Left ventricle myocardium inferior (tissue), 1 donor: Measurements from ENCODE around the gene MMP12. TPM values are rescaled to one million over a fixed set of nuclear protein-coding genes. Genes with fewer than 3 reads are reported as not detected.

Experiments used
- DNase-seq: peaks from one replicate; pipeline ENCODE4 v3.0.0-alpha.2; 2020
- H3K27ac ChIP-seq: fragments of 200-600 bp; replicated peaks from 2 replicates; pipeline ENCODE4 v1.8.0; 2021
- H3K27me3 ChIP-seq: fragments of 200-600 bp; 2 replicates; pipeline ENCODE4 v1.8.0; 2021; ENCODE audit warnings: low read depth
- H3K36me3 ChIP-seq: fragments of 200-600 bp; 2 replicates; pipeline ENCODE4 v1.8.0; 2021
- H3K4me1 ChIP-seq: fragments of 200-600 bp; 2 replicates; pipeline ENCODE4 v1.8.0; 2021
- H3K4me3 ChIP-seq: fragments of 200-600 bp; 2 replicates; pipeline ENCODE4 v1.8.0; 2021; ENCODE audit warnings: mild to moderate bottlenecking, moderate library complexity
- H3K9me3 ChIP-seq: fragments of 200-600 bp; replicated peaks from 2 replicates; pipeline ENCODE4 v1.8.0; 2021
- intact Hi-C: fragments of 100-400 bp; cut with micrococcal nuclease; formaldehyde crosslinking; loops from one replicate; pipeline ENCODE4 v1.11.0; 2022
- total RNA-seq: library from RNA; stranded (reverse); fragmentation: NEBNext Ultra II Directional; extraction: Animal tissue kit (Norgen Biotek cat#: 25700); gene quantifications from one replicate; pipeline ENCODE4 v1.2.1, GENCODE V29; 2021
- TF ChIP-seq, protein P1 (sequence below): fragments of 200-600 bp; IDR thresholded peaks from 2 replicates; pipeline ENCODE4 v1.8.0; 2021; ENCODE audit warnings: antibody characterized with exemption, mild to moderate bottlenecking, borderline replicate concordance
- donor health status: DM: no; HTN: yes; CAD: no; lungs with severe emphysema.

MMP12 gene
- total RNA-seq, 1 donor from 2014 or later: not detected

DNA sequence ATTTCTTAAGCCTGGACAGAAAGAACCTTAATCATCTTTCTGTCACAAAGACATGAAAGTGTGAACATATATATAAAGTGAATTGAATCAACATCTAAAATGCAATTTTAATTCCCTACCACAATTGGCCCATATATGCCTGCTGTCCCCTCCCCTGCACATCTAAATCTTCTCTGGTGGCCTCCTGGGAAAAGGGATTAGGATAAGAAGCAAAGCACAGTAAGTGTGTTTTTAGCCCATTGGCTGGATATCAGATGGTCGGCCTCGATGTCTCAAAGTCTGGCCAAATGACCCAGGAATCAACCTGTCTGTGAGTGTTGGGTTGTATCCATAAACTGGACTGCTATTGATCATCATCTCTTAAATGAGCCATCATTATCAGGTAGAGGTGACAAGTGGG, 37.1 kb downstream of the MMP12 start:
- Histone ChIP-seq H3K4me1 (no peaks in the 10 kb centered on the region), H3K9me3 (no peaks in the 10 kb centered on the region), H3K4me3 (no peak overlapping the region), H3K27ac (no peak overlapping the region), H3K36me3 (no peaks in the 10 kb centered on the region), H3K27me3 (no peaks in the 10 kb centered on the region)
- intact Hi-C loops: no loop called here
- TF ChIP-seq, protein P1, sequence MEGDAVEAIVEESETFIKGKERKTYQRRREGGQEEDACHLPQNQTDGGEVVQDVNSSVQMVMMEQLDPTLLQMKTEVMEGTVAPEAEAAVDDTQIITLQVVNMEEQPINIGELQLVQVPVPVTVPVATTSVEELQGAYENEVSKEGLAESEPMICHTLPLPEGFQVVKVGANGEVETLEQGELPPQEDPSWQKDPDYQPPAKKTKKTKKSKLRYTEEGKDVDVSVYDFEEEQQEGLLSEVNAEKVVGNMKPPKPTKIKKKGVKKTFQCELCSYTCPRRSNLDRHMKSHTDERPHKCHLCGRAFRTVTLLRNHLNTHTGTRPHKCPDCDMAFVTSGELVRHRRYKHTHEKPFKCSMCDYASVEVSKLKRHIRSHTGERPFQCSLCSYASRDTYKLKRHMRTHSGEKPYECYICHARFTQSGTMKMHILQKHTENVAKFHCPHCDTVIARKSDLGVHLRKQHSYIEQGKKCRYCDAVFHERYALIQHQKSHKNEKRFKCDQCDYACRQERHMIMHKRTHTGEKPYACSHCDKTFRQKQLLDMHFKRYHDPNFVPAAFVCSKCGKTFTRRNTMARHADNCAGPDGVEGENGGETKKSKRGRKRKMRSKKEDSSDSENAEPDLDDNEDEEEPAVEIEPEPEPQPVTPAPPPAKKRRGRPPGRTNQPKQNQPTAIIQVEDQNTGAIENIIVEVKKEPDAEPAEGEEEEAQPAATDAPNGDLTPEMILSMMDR: no peak
- no peak for DNase-seq

DNA sequence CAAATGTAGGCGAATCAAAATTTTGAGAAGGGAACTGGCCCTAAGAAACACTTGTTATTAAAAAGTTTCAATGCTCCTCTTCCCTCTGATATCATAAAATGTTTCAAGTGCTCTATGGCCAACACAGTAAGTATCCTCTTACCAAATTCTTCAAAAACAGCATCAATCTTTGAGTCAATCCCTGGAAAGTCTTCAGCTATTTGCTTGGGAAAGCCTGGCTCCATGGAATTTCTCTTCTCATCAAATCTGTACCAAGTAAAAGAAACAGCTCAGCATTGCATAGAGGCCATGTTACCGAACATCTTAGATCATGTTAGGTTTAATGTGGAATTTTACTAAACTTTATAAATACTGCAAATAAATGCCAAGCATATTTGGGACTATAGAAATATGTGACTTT, 37.6 kb downstream of the MMP12 start:
- no peaks in the 10 kb centered on the region for H3K4me1 ChIP-seq
- H3K4me3 ChIP-seq: no peak overlapping the region
- H3K36me3 ChIP-seq: no peaks in the 10 kb centered on the region
- intact Hi-C loops: no loop called here
- TF ChIP-seq, protein P1: no peak
- H3K27ac ChIP-seq: no peak overlapping the region
- DNase-seq: no peak
- no peaks in the 10 kb centered on the region for H3K9me3 ChIP-seq
- H3K27me3 ChIP-seq: no peaks in the 10 kb centered on the region

DNA sequence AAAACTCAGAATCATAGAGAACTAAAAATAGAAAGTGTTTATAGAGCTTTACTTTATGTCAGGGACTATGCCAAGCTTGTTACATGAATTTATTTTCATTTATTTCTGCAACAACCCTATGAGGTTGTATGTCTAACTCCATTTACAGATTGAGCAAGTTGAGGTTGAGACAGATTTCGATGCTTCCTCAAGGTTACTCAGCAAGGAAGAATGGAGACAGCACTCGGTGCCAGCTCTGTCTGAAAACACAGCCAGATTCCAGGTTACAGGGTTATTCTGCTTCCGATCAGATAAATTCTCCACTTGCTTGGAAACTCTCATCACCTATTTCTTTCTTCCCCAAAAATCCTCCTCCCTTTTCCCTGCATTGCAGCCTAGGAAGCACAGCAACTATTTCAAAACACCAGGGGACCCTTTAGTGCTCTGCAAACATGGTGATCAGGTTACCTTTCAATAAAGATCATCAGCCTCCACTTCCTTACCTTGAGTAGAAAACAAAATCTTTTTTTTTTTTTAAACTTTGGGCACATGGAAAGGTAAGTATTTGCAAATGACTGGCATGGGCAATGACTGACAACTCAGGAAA, 38.4 kb downstream of the MMP12 start:
- Histone ChIP-seq H3K27ac (no peak overlapping the region), H3K4me1 (no peaks in the 10 kb centered on the region), H3K27me3 (peaks cover 6% of the 10 kb centered on the region), H3K36me3 (no peaks in the 10 kb centered on the region), H3K9me3 (no peaks in the 10 kb centered on the region), H3K4me3 (no peak overlapping the region)
- DNase-seq: no peak
- intact Hi-C loops: no loop called here
- TF ChIP-seq, protein P1: no peak

DNA sequence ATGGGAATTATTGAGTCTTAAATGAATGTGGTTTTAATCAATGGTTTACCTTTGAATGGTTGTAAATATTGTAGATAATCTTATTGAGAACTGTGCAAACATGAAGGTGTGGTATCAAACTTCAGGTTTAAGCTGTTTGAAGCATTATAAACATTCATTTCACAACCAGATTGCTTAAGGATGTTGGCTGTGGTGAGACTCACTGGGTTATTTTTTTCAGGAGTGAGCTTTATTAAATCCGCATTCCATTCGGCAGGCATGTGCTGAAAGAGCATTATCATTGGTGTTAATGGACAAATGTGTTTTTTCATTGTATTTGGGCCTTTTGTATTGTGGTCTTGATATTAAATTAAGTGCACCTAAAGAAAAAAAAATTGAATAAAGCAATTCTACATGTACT, 41.1 kb downstream of the MMP12 start:
- no peak for DNase-seq
- no peaks in the 10 kb centered on the region for H3K9me3 ChIP-seq
- no peak overlapping the region for H3K4me3 ChIP-seq
- H3K27ac ChIP-seq: no peak overlapping the region
- intact Hi-C loops: no loop called here
- TF ChIP-seq, protein P1: no peak
- no peaks in the 10 kb centered on the region for H3K4me1 ChIP-seq
- H3K36me3 ChIP-seq: no peaks in the 10 kb centered on the region
- H3K27me3 ChIP-seq: peaks cover 20% of the 10 kb centered on the region

DNA sequence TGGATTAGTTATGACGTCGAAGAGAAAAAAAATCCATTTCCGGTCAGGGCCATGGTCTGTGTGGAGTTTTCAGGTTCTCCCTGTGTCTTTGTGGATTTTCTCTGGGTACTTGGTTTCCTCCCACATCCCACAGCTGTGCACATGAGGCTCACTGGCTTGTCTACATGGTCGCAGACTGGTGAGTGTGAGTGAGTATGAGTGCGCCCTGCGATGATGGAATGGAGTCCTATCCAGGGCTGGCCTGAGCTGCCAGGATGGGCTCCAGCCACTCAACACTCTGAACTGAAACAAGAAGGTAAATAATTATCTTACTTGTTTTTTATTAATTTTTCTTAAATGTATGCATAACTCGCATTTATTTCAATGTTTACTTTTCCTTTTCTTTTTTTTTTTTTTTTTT, 42.2 kb downstream of the MMP12 start:
- H3K4me3 ChIP-seq: no peak overlapping the region
- TF ChIP-seq, protein P1: no peak

More for the DNA sequence above, 42.2 kb downstream of the MMP12 start:
- intact Hi-C loops: no loop called here
- H3K9me3 ChIP-seq: no peaks in the 10 kb centered on the region
- H3K27me3 ChIP-seq: peaks cover 20% of the 10 kb centered on the region
- no peaks in the 10 kb centered on the region for H3K4me1 ChIP-seq
- no peaks in the 10 kb centered on the region for H3K36me3 ChIP-seq
- no peak overlapping the region for H3K27ac ChIP-seq
- no peak for DNase-seq
